Measurements from ENCODE around the gene ANKRD28.

GRCh38 chr3:15769256-15769915 lies 28.4 kb downstream of the ANKRD28 start:
- TF ChIP-seq CTCF (conservative IDR thresholded peaks at IDR 0.05) (no peak), EZH2 (IDR thresholded peaks at IDR 0.05; ENCODE audit: low read depth) (no peak)
